ENCODE results near the gene ECM1.
A peak's percentile ranks its signal among the peaks of the same experiment; 100 is the strongest.

The ECM1 gene

GRCh38 chr1:150558761-150559655 is 51.1 kb downstream of the ECM1 start:
- no peak for DNase-seq (ENCODE audit: low read depth, low spot score)

DNA sequence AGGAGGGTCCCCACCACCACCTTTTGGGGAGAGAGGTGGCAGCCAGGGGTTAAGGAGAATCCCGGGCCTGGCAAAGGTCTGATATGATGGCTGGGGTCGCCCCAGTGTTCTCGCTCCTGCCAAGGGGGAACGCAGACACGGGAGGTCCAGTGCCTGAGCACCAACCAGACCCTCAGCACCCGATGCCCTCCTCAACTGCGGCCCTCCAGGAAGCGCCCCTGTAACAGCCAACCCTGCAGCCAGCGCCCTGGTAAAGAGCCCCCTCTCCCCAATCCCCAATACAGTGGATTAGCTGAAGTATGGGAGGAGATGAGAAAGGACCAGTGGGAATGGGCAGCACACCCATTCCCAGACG is 51.7 kb downstream of the ECM1 start:
- no peak for DNase-seq (ENCODE audit: low read depth, low spot score)

GRCh38 chr1:150560011-150560438 is 52.1 kb downstream of the ECM1 start:
- no peak for DNase-seq (ENCODE audit: low read depth, low spot score)

DNA sequence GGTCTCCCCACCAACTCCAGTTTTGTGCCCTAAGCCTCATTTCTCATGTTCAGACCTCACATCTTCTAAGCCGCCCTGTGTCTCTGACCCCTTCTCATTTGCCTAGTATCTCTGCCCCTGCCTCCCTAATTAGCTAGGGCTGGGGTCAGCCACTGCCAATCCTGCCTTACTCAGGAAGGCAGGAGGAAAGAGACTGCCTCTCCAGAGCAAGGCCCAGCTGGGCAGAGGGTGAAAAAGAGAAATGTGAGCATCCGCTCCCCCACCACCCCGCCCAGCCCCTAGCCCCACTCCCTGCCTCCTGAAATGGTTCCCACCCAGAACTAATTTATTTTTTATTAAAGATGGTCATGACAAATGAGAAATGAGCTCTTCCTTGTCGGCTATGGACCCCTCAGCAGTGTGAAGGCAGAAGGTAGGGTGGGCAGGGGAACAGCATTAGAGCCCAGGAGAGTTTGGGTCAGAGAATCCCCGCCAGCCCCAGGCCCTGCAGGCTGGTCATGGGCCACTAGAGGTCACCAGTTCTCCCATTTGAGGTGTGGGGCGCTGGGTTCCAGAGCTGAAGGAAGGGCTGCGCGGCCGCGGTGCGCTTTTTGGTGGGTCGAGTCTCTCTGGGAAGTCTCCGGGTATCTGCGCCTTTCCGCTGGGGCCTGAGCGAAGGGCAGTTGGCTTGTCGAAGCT is 52.8 kb downstream of the ECM1 start:
- no peak for DNase-seq (ENCODE audit: low read depth, low spot score)

- peak; percentile 97 for DNase-seq (ENCODE audit: low read depth, low spot score)
Measured at GRCh38 chr1:150561254-150561973, 53.5 kb downstream of the ECM1 start.

- DNase-seq (ENCODE audit: low read depth, low spot score): peak; percentile 96
Measured at GRCh38 chr1:150561974-150562445, 54.1 kb downstream of the ECM1 start.

- no peak for DNase-seq (ENCODE audit: low read depth, low spot score)
Measured at GRCh38 chr1:150562446-150563339, 54.8 kb downstream of the ECM1 start.

All from smooth muscle cell of the brain vasculature (primary cell).